Neural crest cell (in vitro differentiated cells): ENCODE measurements around the gene SMYD2. TPM values are rescaled to one million over a fixed set of nuclear protein-coding genes. Genes with fewer than 3 reads are reported as not detected.

Experiments
- DNase-seq: peaks from one replicate; pipeline ENCODE4 v3.0.0; 2021; ENCODE audit warnings: low read depth, mixed read lengths, low spot score
- H3K27ac Mint-ChIP-seq: one replicate; pipeline ENCODE4 v1.8.0; 2021; ENCODE audit warnings: mild to moderate bottlenecking, mixed read lengths; ENCODE audit not compliant: unreplicated experiment
- H3K27me3 Mint-ChIP-seq: 2 replicates; pipeline ENCODE4 v1.8.0; 2021; ENCODE audit warnings: low read depth, mild to moderate bottlenecking, mixed read lengths
- H3K36me3 Mint-ChIP-seq: 2 replicates; pipeline ENCODE4 v1.8.0; 2021; ENCODE audit warnings: low read depth, mild to moderate bottlenecking, mixed read lengths
- H3K4me1 Mint-ChIP-seq: 2 replicates; pipeline ENCODE4 v1.8.0; 2021; ENCODE audit warnings: mixed read lengths
- H3K4me3 Mint-ChIP-seq: one replicate; pipeline ENCODE4 v1.8.0; 2021; ENCODE audit warnings: mild to moderate bottlenecking, mixed read lengths
- H3K9me3 Mint-ChIP-seq: 2 replicates; pipeline ENCODE4 v1.8.0; 2021; ENCODE audit warnings: mixed read lengths
- total RNA-seq: library from RNA; stranded (reverse); gene quantifications from 2 replicates; pipeline ENCODE4 v1.2.1, GENCODE V29; 2021
- TF ChIP-seq, protein P1 (sequence below): fragments of 200-600 bp; sonication (generic); conservative IDR thresholded peaks from 2 replicates; pipeline ENCODE4 v1.5.0; 2021; ENCODE audit warnings: antibody characterized with exemption, mild to moderate bottlenecking

Gene SMYD2
- total RNA-seq, 1 donor from 2014 or later: 59.3 TPM

DNA sequence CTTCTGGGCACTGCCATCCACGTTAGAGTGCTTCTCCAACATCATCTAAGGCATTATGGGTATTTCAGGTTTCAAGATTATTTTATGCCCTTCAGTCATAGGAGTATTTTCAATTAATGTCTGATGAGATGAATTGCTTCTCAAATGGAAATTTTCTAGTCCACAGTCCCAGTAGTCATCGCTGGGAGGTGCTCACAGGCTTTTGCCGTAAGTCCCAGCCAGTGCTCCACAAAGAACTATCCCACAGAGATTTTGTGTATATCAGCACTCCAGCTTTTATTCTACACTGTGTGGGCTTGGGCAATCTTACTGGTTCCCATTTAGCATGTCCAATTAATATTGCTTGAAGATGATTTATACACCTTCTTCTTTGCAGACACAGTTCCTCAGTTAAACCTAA lies 61.0 kb downstream of the SMYD2 start:
- Mint-ChIP-seq H3K4me3 (no peak overlapping the region), H3K27me3 (no peaks in the 10 kb centered on the region), H3K27ac (no peak overlapping the region), H3K4me1 (peaks cover 9% of the 10 kb centered on the region), H3K9me3 (peaks cover 4% of the 10 kb centered on the region), H3K36me3 (peaks cover 36% of the 10 kb centered on the region)
- no peak for DNase-seq
- TF ChIP-seq, protein P1, sequence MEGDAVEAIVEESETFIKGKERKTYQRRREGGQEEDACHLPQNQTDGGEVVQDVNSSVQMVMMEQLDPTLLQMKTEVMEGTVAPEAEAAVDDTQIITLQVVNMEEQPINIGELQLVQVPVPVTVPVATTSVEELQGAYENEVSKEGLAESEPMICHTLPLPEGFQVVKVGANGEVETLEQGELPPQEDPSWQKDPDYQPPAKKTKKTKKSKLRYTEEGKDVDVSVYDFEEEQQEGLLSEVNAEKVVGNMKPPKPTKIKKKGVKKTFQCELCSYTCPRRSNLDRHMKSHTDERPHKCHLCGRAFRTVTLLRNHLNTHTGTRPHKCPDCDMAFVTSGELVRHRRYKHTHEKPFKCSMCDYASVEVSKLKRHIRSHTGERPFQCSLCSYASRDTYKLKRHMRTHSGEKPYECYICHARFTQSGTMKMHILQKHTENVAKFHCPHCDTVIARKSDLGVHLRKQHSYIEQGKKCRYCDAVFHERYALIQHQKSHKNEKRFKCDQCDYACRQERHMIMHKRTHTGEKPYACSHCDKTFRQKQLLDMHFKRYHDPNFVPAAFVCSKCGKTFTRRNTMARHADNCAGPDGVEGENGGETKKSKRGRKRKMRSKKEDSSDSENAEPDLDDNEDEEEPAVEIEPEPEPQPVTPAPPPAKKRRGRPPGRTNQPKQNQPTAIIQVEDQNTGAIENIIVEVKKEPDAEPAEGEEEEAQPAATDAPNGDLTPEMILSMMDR: no peak

DNA sequence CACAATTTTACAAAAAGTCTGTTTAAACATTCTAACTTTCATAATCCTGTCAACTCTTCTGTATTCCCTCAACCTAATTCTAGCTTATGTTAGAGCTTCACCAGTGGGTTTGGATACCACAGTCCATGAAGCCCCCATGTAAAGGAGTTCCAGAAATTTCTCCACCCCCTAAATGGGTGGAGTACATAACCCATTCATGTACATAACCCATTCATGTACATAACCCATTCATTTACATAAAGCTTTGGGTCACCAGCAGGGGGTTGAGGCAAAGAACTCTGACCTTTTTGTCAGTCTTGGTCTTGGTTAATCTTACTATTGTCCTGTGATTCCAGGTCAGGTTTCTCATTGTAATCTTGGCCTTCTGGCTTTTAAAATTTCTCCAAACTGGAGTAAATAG lies 61.6 kb downstream of the SMYD2 start:
- no peak for DNase-seq
- H3K27me3 Mint-ChIP-seq: no peaks in the 10 kb centered on the region
- TF ChIP-seq, protein P1: no peak
- H3K36me3 Mint-ChIP-seq: peaks cover 40% of the 10 kb centered on the region
- peaks cover 4% of the 10 kb centered on the region for H3K9me3 Mint-ChIP-seq
- no peak overlapping the region for H3K4me3 Mint-ChIP-seq
- H3K27ac Mint-ChIP-seq: no peak overlapping the region
- H3K4me1 Mint-ChIP-seq: peaks cover 5% of the 10 kb centered on the region

GRCh38 chr1:214344897-214345296 lies 63.9 kb downstream of the SMYD2 start:
- peaks cover 9% of the 10 kb centered on the region for H3K4me1 Mint-ChIP-seq
- no peak overlapping the region for H3K4me3 Mint-ChIP-seq

DNA sequence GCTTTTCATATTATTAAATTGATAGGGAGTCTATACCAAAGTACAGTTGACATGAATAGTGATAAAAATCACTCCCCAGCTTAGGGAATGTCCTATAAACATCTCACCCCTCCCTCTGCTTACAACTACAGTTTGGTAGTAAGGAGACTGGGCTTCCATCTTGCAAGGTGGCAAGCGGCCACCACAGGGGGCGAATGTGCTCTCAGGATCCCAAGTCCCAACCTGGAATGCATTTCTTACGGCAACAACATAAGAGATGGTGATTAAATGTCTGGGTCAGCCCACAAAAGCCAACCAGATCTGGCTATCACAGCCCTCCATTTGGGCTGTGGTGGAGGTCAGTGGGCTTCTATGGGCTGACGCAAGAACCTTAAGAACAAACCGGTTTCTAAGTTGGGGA lies 68.0 kb downstream of the SMYD2 start:
- H3K4me3 Mint-ChIP-seq: no peak overlapping the region
- H3K4me1 Mint-ChIP-seq: peaks cover 14% of the 10 kb centered on the region
- TF ChIP-seq, protein P1: no peak
- H3K27ac Mint-ChIP-seq: no peak overlapping the region
- H3K36me3 Mint-ChIP-seq: peaks cover 33% of the 10 kb centered on the region
- no peak for DNase-seq
- H3K9me3 Mint-ChIP-seq: peaks cover 3% of the 10 kb centered on the region
- H3K27me3 Mint-ChIP-seq: no peaks in the 10 kb centered on the region

More at GRCh38 chr1:214344897-214345296, 63.9 kb downstream of the SMYD2 start:
- peaks cover 4% of the 10 kb centered on the region for H3K9me3 Mint-ChIP-seq
- no peak overlapping the region for H3K27ac Mint-ChIP-seq
- DNase-seq: no peak
- H3K36me3 Mint-ChIP-seq: peaks cover 44% of the 10 kb centered on the region
- H3K27me3 Mint-ChIP-seq: no peaks in the 10 kb centered on the region
- TF ChIP-seq, protein P1: no peak

DNA sequence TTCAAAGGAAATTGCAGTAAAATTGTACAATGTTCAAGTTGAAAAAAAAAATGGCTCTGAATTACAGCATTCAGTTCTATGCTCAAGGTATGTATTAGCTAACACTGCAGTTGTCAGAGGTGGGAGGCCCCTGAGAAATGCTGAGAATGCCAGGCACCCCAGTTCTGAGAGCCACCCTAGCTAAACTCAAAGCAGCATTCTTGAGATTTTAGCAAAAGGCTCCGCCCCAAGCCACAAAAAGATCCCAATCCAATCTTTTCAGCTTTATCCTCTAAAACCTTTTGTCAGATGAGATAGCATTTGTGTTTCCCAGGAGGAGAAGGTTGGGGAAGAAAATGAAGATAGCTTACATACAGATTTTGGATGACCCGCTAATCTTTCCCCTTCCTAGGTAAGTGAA lies 68.8 kb downstream of the SMYD2 start:
- Mint-ChIP-seq H3K4me1 (peaks cover 14% of the 10 kb centered on the region), H3K9me3 (peaks cover 2% of the 10 kb centered on the region), H3K36me3 (peaks cover 29% of the 10 kb centered on the region), H3K4me3 (no peak overlapping the region), H3K27me3 (no peaks in the 10 kb centered on the region), H3K27ac (no peak overlapping the region)
- TF ChIP-seq, protein P1: no peak
- DNase-seq: no peak
